K562 (cell line): ENCODE results near the gene ASB18. TPM values are rescaled to one million over a fixed set of nuclear protein-coding genes. Genes with fewer than 3 reads are reported as not detected.

Experiments
- ATAC-seq: fragments of 200-7000 bp; cut with Tn5 transposase; 3 replicates; pipeline ENCODE4 v1.9.1; 2020; ENCODE audit warnings: moderate library complexity
- BruUV-seq: library from RNA; stranded (reverse); fragments of 400-500 nt; replicated peaks from 2 replicates; lab custom pipeline; 2021; lab: Mats Ljungman, UMichigan
- CTCF ChIA-PET: fragments of 300-600 bp; formaldehyde crosslinking; extraction: SDS; loops from one replicate; lab custom pipeline; 2021; ENCODE audit warnings: low intra/inter-chr PET ratio; lab: Yijun Ruan, JAX
- POLR2A ChIA-PET: fragments of 300-600, 350-650 bp; sonication (Branson Sonifier 250); formaldehyde crosslinking; extraction: SDS; loops from one replicate; lab custom pipeline; 2021; ENCODE audit warnings: antibody characterized with exemption, inconsistent platforms; lab: Yijun Ruan, JAX
- DNase-seq, 4 experiments: peaks; one replicate each; pipeline versions ENCODE4 v3.0.0 to v3.0.0-alpha.2; 2011 to 2018; ENCODE audit warnings: low spot score in 3 of 4, mixed read lengths in 3 of 4; ENCODE audit errors: extremely low read depth in 1 of 4
- FAIRE-seq: peaks from 2 replicates; lab custom pipeline; 2011; peaks lifted over from hg19 to GRCh38; lab: Jason Lieb, UNC
- H2AFZ ChIP-seq: 2 replicates; pipeline ENCODE4 v1.6.0; 2011; ENCODE audit warnings: low read depth, low read length, control low read depth, inconsistent platforms
- H3K27ac ChIP-seq: fragments of 200-600 bp; 3 replicates; pipeline ENCODE4 v1.8.0; 2011; ENCODE audit warnings: low read depth, mild to moderate bottlenecking, control low read depth, inconsistent platforms, low read length, moderate library complexity, mixed read lengths; ENCODE audit errors: extremely low read depth
- H3K27me3 ChIP-seq, 2 experiments: fragments of 300-600 bp in 1 of 2; 2 replicates in 1 of 2; 3 replicates in 1 of 2; pipeline versions ENCODE4 v1.6.0 to v1.8.0; 2011; ENCODE audit warnings: inconsistent platforms in 2 of 2, low read length in 2 of 2, mild to moderate bottlenecking in 1 of 2, mixed read lengths in 1 of 2, moderate library complexity in 1 of 2; ENCODE audit not compliant: control insufficient read depth in 2 of 2, insufficient read depth in 2 of 2
- H3K36me3 ChIP-seq: fragments of 300-600 bp; 3 replicates; pipeline ENCODE4 v1.8.0; 2011; ENCODE audit warnings: mild to moderate bottlenecking, low read length, inconsistent platforms; ENCODE audit not compliant: control insufficient read depth, insufficient read depth
- H3K4me1 ChIP-seq, 2 experiments: fragments of 200-600 bp in 1 of 2; replicated peaks in 1 of 2; 2 replicates in 1 of 2; 3 replicates in 1 of 2; pipeline versions ENCODE4 v1.5.1 to v1.8.0; 2011; ENCODE audit warnings: inconsistent platforms in 2 of 2, low read length in 2 of 2, mild to moderate bottlenecking in 1 of 2, mixed read lengths in 1 of 2, moderate library complexity in 1 of 2; ENCODE audit not compliant: control insufficient read depth in 2 of 2, insufficient read depth in 2 of 2
- H3K4me2 ChIP-seq: 2 replicates; pipeline ENCODE4 v1.6.1; 2011; ENCODE audit warnings: low read length, control low read depth, inconsistent platforms, mixed read lengths; ENCODE audit not compliant: insufficient read depth
- H3K4me3 ChIP-seq: fragments of 200-600 bp; sonication (generic), shearing (Covaris generic); 2 replicates; pipeline ENCODE4 v1.5.1; 2016; ENCODE audit warnings: control low read depth, inconsistent platforms
- H3K79me2 ChIP-seq: fragments of 200-600 bp; 3 replicates; pipeline ENCODE4 v1.8.0; 2011; ENCODE audit warnings: low read length, inconsistent platforms; ENCODE audit not compliant: control insufficient read depth, insufficient read depth
- H3K9ac ChIP-seq, 2 experiments: 2 replicates each; pipeline versions ENCODE4 v1.6.0 to v1.6.1; 2011; ENCODE audit warnings: low read depth in 2 of 2, low read length in 2 of 2, control low read depth in 1 of 2, inconsistent platforms in 1 of 2, mild to moderate bottlenecking in 1 of 2, mixed read lengths in 1 of 2; ENCODE audit not compliant: insufficient read depth in 1 of 2
- H3K9me1 ChIP-seq: one replicate; pipeline ENCODE4 v1.6.0; 2011; ENCODE audit warnings: inconsistent platforms, mild to moderate bottlenecking, low read length, moderate library complexity; ENCODE audit not compliant: control insufficient read depth, insufficient read depth
- H3K9me3 ChIP-seq: replicated peaks from 2 replicates; pipeline ENCODE4 v1.5.1; 2011; ENCODE audit warnings: low read depth, low read length, inconsistent platforms; ENCODE audit not compliant: control insufficient read depth, insufficient read depth
- H4K20me1 ChIP-seq: replicated peaks from 2 replicates; pipeline ENCODE4 v1.6.1; 2011; ENCODE audit warnings: low read length, inconsistent platforms, mixed read lengths; ENCODE audit not compliant: control insufficient read depth, insufficient read depth
- CTBP1 ChIP-seq: fragments of 450-650 bp; IDR thresholded peaks from 2 replicates; pipeline ENCODE4 v1.6.1; 2016; ENCODE audit warnings: borderline replicate concordance
- DNMT1 ChIP-seq: fragments of 450-650 bp; IDR thresholded peaks from 2 replicates; pipeline ENCODE4 v1.6.1; 2016; ENCODE audit warnings: antibody characterized with exemption, mild to moderate bottlenecking
- PPARD ChIP-seq: fragments of 250-450 bp; sonication (Bioruptor Pico); IDR thresholded peaks from 2 replicates; pipeline ENCODE4 v1.8.0; 2022; ENCODE audit warnings: inconsistent platforms, mild to moderate bottlenecking, moderate library complexity
- STAT6 ChIP-seq: sonication (generic); formaldehyde crosslinking; IDR thresholded peaks from 2 replicates; pipeline ENCODE4 v1.8.1; 2023; ENCODE audit warnings: mild to moderate bottlenecking, missing genetic modification reagents
- ZNF280B ChIP-seq: fragments of 250-450 bp; sonication (Bioruptor Pico); IDR thresholded peaks from 2 replicates; pipeline ENCODE4 v1.5.1; 2021; ENCODE audit warnings: mild to moderate bottlenecking
- ZNF764 ChIP-seq: fragments of 250-450 bp; sonication (Bioruptor Pico); IDR thresholded peaks from 2 replicates; pipeline ENCODE4 v1.4.0; 2020; ENCODE audit warnings: low read depth, mild to moderate bottlenecking, moderate library complexity
- ZSCAN32 ChIP-seq: fragments of 450-650 bp; formaldehyde crosslinking; IDR thresholded peaks from 2 replicates; pipeline ENCODE4 v1.4.0; 2020; ENCODE audit warnings: mild to moderate bottlenecking, moderate library complexity
- WGBS: fragments of 100-300 bp; shearing (Covaris generic); methylation state at CpG from one replicate; pipeline ENCODE4 v1.1.6; 2016; ENCODE audit warnings: low coverage, mixed read lengths; ENCODE audit not compliant: insufficient coverage; ENCODE audit errors: missing lambda C conversion rate; 5-methylcytosine and 5-hydroxymethylcytosine counted together
- in situ Hi-C: fragments of 300-500 bp; cut with MboI; formaldehyde crosslinking; loops from 4 replicates; pipeline ENCODE4 v1.15.0; 2018; ENCODE audit warnings: inconsistent platforms, mixed read lengths
- intact Hi-C: fragments of 100-400 bp; cut with micrococcal nuclease; formaldehyde crosslinking; loops from 2 replicates; pipeline ENCODE4 v1.14.2; 2022
- polyA plus RNA-seq, 8 experiments: library from polyadenylated mRNA; depleted of rRNA in 4 of 8; stranded (reverse) in 5 of 8; unstranded in 3 of 8; fragments of >200 nt; fragmentation: Nextera tagmentation in 2 of 8; fragmentation: Illumina TruSeq in 1 of 8; extraction: Ambion mirVana in 2 of 8; extraction: Trizol in 1 of 8; gene quantifications; 2 replicates each; pipeline versions ENCODE4 v1.2.1 to v1.2.3, GENCODE V29; 2011 to 2014; ENCODE audit warnings: inconsistent platforms in 1 of 8, missing spikeins in 1 of 8
- total RNA-seq, 7 experiments: library from RNA; depleted of rRNA in 6 of 7; stranded (reverse); fragments of >200 nt in 6 of 7; fragmentation: Illumina TruSeq in 2 of 7; extraction: Trizol in 2 of 7; gene quantifications; 2 replicates each; pipeline versions ENCODE4 v1.2.1 to v1.2.3, GENCODE V29; 2011 to 2021; ENCODE audit warnings: low replicate concordance in 1 of 7
- TF ChIP-seq, protein P1 (sequence below): sonication (generic); formaldehyde crosslinking; IDR thresholded peaks from 2 replicates; pipeline ENCODE4 v1.8.0; 2022; ENCODE audit warnings: mild to moderate bottlenecking, low read depth, missing genetic modification reagents

ASB18 gene
- total and polyA plus RNA-seq, 9 of the 15 experiments (the other 6 are each of a cell fraction or from before 2014, with no cell fraction given), result not detected

DNA sequence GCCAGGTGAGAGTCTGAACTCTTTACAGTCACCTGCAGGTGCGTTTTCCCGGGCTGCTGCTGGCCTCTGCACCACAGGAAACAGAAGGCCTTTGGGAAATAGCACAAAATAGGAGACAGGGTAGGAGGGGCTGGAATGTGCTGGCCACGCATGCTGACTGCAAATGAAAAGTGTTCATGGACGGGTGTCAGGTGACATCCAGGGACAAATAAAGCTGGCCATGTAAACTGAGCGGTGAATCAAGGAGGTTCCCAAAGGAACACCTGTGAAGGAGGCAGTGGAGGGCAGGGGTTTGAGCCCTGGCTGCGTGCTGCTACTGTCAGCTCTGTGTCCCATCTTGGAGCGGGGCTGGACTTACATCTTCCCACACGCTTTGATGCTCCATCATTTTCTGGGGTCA lies 53.7 kb downstream of the ASB18 start:
- FAIRE-seq, result no peak
- BruUV-seq, result no TSS peak

More for the DNA sequence above, 53.7 kb downstream of the ASB18 start:
- TF ChIP-seq ZNF280B (CRISPR knock-in tag), result no peak
- TF ChIP-seq ZSCAN32 (CRISPR knock-in tag), result no peak
- TF ChIP-seq CTBP1, result no peak
- TF ChIP-seq DNMT1, result no peak
- TF ChIP-seq, protein P1, sequence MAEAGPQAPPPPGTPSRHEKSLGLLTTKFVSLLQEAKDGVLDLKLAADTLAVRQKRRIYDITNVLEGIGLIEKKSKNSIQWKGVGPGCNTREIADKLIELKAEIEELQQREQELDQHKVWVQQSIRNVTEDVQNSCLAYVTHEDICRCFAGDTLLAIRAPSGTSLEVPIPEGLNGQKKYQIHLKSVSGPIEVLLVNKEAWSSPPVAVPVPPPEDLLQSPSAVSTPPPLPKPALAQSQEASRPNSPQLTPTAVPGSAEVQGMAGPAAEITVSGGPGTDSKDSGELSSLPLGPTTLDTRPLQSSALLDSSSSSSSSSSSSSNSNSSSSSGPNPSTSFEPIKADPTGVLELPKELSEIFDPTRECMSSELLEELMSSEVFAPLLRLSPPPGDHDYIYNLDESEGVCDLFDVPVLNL (CRISPR knock-in tag), result no peak
- no peak for TF ChIP-seq STAT6 (CRISPR knock-in tag)
- TF ChIP-seq PPARD (CRISPR knock-in tag), result no peak
- no peak for TF ChIP-seq ZNF764 (CRISPR knock-in tag)
- H3K27ac ChIP-seq, result no peak overlapping the region
- CTCF ChIA-PET, result no interaction called here
- peaks cover 3 to 34% of the 10 kb centered on the region in 2 experiments; a peak in 2 of 5 replicates for H3K27me3 ChIP-seq
- H3K79me2 ChIP-seq, result no peaks in the 10 kb centered on the region
- H3K4me2 ChIP-seq, result no peak overlapping the region
- H3K4me3 ChIP-seq, result no peak overlapping the region
- in situ Hi-C loops (no loop called here), intact Hi-C loops (no loop called here)
- H4K20me1 ChIP-seq, result no peaks in the 10 kb centered on the region
- H3K9ac ChIP-seq, result no peak overlapping the region
- 0% methylated on average over 5 of the region's 8 CpGs for WGBS
- no peak overlapping the region for H2AFZ ChIP-seq
- H3K9me3 ChIP-seq, result no peaks in the 10 kb centered on the region
- ATAC-seq (no peak), DNase-seq (no peak)
- no peaks in the 10 kb centered on the region for H3K9me1 ChIP-seq
- POLR2A ChIA-PET, result interaction anchor here (0.7 kb wide), 1 partner anchor 163 kb away, joined by 3 read pairs; no protein-coding TSS in a partner anchor
- no peaks in the 10 kb centered on the region for H3K36me3 ChIP-seq
- no peaks in the 10 kb centered on the region for H3K4me1 ChIP-seq
